SK-N-SH treated with all-trans-retinoic acid at 6 μM for 48 hours (cell line): ENCODE results near the gene FLT3LG.

Experiments
- ARNTL ChIP-seq: fragments of 450-650 bp; formaldehyde crosslinking; IDR thresholded peaks from 2 replicates; pipeline ENCODE4 v1.5.0; 2020; ENCODE audit warnings: low read depth, mild to moderate bottlenecking, moderate library complexity, borderline replicate concordance
- ISL1 ChIP-seq: fragments of 250-450 bp; sonication (Bioruptor Pico); IDR thresholded peaks from 2 replicates; pipeline ENCODE4 v2.1.2; 2022; ENCODE audit warnings: mild to moderate bottlenecking, moderate library complexity
- PATZ1 ChIP-seq: fragments of 250-450 bp; sonication (Bioruptor Pico); IDR thresholded peaks from 2 replicates; pipeline ENCODE4 v1.8.0; 2020; ENCODE audit warnings: mild to moderate bottlenecking, moderate library complexity, borderline replicate concordance
- ZC3H10 ChIP-seq: fragments of 250-450 bp; sonication (Bioruptor Pico); IDR thresholded peaks from 2 replicates; pipeline ENCODE4 v1.5.1; 2021; ENCODE audit warnings: mild to moderate bottlenecking, moderate library complexity
- ZFP30 ChIP-seq: fragments of 450-650 bp; formaldehyde crosslinking; IDR thresholded peaks from 2 replicates; pipeline ENCODE4 v1.5.0; 2022; ENCODE audit warnings: mild to moderate bottlenecking, moderate library complexity

- no peak for TF ChIP-seq PATZ1
- TF ChIP-seq ZC3H10 (CRISPR knock-in tag), result no peak
- no peak for TF ChIP-seq ISL1 (CRISPR knock-in tag)
- TF ChIP-seq ARNTL (CRISPR knock-in tag), result no peak
- no peak for TF ChIP-seq ZFP30 (CRISPR knock-in tag)
Observed at GRCh38 chr19:49528211-49528771, 54.3 kb downstream of the FLT3LG start.
